ENCODE measurements around the gene STAC. TPM values are rescaled to one million over a fixed set of nuclear protein-coding genes. Genes with fewer than 3 reads are reported as not detected.
"Not testable (repeated sequence)": the region's sequence is repeated elsewhere in the genome, so short reads cannot be mapped to it uniquely, and the experiment has no call there.

The STAC gene
- total RNA-seq, 2 experiments from 2014 or later = not detected

DNA sequence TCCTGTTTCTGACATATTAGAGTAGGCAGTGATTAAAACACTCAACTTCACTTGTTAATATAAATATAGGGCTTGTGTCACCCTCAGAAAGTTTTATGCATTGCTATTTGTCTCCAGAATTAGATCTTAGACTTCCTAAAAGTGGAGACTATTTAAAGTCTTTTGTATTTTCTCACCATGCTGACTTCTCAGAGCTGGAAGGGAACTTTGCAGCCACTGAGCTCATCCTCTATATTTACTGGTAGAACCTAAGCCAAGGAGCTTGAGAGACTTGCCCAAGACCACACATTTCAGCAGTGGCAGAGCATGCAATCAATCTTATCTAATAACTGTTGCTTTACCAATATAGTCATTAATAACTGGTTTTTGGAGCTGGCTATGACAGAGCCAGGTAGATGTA lies 53.2 kb downstream of the STAC start:
- no peaks in the 10 kb centered on the region for H3K4me1 Mint-ChIP-seq
- DNase-seq (no peak), ATAC-seq (no peak)
- no peaks in the 10 kb centered on the region for H3K36me3 Mint-ChIP-seq
- CTCF ChIA-PET = no interaction called here
- H3K4me3 Mint-ChIP-seq = no peak overlapping the region
- no peak overlapping the region for H3K27ac Mint-ChIP-seq
- H3K9me3 Mint-ChIP-seq (ENCODE audit: low read depth) = no peaks in the 10 kb centered on the region
- no peaks in the 10 kb centered on the region for H3K27me3 Mint-ChIP-seq

DNA sequence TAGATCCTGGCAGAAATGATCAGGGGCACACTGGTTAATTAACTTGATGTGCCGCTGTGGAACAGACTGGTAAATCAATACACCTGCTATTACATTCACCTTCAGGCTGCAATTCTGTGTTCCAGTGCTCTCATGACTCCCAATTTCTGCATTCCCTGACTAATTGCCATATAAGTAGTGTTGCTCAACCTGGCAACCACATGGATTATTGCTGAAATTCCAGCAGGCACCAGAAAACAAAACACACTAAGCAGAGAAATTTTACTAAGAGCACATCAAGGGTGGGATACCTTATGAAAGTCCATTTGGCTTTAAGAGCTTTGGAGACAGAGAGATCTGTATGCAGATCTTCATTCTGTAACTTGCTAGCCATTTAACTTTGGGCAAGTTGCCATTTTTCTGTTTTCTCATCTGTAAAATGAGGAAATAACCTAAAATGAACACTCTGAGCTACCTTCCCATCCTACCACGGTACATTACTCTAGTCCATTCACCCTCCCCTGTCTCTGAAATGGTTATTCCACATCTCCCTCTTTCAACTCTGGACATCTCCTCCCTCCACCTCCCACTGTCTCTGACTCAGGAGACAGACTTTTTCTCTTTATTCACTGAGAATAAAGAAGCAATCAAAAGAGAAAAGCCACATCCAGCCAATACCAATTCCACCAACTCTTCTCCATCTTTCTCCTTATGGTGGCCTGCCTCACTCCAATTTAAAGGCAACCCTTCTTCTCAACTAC lies 54.6 kb downstream of the STAC start:
- Mint-ChIP-seq H3K27ac (no peak overlapping the region), H3K4me1 (no peaks in the 10 kb centered on the region), H3K4me3 (no peak overlapping the region), H3K36me3 (no peaks in the 10 kb centered on the region), H3K27me3 (no peaks in the 10 kb centered on the region), H3K9me3 (ENCODE audit: low read depth) (no peaks in the 10 kb centered on the region)
- DNase-seq (no peak), ATAC-seq (no peak)
- CTCF ChIA-PET = no interaction called here

DNA sequence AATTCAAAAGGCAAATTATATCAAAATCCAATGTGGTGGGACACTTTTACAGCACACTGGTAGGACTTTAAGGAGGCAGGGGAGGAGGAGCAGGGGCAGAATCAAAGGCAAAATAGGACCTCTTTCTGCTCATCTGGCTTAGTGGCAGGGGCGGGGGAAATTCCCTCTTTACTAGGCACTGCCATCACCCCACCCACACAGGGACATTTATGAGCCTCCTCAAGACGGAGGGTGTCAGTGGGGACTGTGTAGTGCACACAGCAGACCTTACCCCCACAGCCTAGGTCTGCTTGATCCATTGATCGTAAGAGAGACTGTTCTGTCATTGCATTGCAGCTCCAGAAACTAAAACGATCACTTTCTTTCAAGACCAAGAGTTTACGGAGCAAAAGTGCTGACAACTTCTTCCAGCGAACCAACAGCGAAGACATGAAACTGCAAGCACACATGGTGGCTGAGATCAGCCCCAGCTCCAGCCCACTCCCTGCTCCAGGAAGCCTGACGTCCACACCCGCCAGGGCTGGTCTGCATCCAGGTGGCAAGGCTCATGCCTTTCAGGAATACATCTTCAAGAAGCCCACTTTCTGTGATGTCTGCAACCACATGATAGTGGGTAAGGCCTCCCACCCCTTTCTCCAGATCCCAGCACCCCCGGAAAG lies 62.9 kb downstream of the STAC start:
- Mint-ChIP-seq H3K27ac (no peak overlapping the region), H3K9me3 (ENCODE audit: low read depth) (no peaks in the 10 kb centered on the region), H3K4me3 (no peak overlapping the region), H3K36me3 (no peaks in the 10 kb centered on the region), H3K4me1 (no peaks in the 10 kb centered on the region), H3K27me3 (no peaks in the 10 kb centered on the region)
- CTCF ChIA-PET = no interaction called here
- ATAC-seq = no peak
- no peak for DNase-seq

DNA sequence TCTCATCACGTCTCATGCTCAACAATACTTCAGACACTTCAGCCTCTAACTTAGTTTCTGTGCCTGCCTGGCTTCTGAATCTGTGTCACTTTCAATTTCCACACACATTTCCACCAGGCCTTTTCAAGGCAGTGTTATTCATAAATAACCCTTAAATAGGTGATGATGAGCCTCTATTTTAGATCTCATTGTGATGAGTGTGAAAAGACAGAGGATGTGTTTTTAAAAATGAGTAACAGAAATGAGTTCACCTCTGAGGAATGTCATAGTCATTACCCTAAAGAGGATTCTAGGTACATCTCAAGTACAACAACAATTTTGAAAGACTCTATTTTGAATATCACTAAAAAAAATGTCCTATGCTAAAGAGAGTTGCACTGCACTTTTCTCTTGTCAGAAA lies 64.6 kb downstream of the STAC start:
- ATAC-seq (no peak), DNase-seq (no peak)
- no peaks in the 10 kb centered on the region for H3K36me3 Mint-ChIP-seq
- no peaks in the 10 kb centered on the region for H3K27me3 Mint-ChIP-seq
- H3K4me3 Mint-ChIP-seq = no peak overlapping the region
- H3K4me1 Mint-ChIP-seq = no peaks in the 10 kb centered on the region
- CTCF ChIA-PET = no interaction called here
- H3K9me3 Mint-ChIP-seq (ENCODE audit: low read depth) = no peaks in the 10 kb centered on the region
- no peak overlapping the region for H3K27ac Mint-ChIP-seq

DNA sequence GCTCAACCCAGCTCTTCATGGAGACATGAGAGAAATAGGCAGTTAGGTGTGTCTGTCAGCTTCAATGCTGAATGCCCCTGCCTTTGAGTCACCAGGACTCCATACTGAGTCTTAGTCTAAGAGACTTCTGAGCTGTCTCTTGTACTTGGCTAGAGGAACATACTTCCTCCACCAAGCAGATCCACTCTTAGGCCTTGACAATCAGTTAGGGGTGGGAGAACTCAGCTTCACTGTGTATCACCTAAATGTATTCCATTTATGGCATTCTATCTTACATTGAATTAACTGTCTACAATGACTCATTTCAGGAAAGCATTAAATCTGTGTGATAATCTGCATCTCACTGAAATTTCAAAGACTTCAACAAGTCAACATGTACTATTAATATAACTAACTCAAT lies 66.0 kb downstream of the STAC start:
- Mint-ChIP-seq H3K27me3 (no peaks in the 10 kb centered on the region), H3K27ac (no peak overlapping the region), H3K36me3 (no peaks in the 10 kb centered on the region), H3K4me1 (no peaks in the 10 kb centered on the region), H3K4me3 (no peak overlapping the region), H3K9me3 (ENCODE audit: low read depth) (no peaks in the 10 kb centered on the region)
- DNase-seq = no peak
- no peak for ATAC-seq
- CTCF ChIA-PET = no interaction called here

DNA sequence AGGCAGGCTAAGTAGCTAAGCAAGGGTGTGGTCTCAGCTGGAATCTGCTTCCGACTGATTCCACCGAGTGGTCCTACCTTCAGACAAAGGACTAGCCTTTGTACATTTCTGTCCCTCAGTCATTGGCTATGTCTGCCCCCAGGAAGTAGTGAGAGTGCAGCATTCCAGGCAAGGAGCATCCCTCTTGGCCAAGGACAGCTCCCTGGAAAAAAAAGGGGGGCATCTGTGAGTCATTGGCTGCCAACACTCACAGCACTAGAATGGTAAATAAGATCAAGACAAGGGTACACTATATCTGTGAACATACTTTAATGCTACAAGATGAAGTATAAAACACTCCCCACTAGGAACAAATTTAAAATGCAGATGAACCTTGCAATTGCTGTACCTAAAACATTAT lies 66.8 kb downstream of the STAC start:
- no peaks in the 10 kb centered on the region for H3K27me3 Mint-ChIP-seq
- no peak overlapping the region for H3K27ac Mint-ChIP-seq
- no peaks in the 10 kb centered on the region for H3K4me1 Mint-ChIP-seq
- DNase-seq (no peak), ATAC-seq (no peak)
- no peak overlapping the region for H3K4me3 Mint-ChIP-seq
- no peaks in the 10 kb centered on the region for H3K36me3 Mint-ChIP-seq
- no peaks in the 10 kb centered on the region for H3K9me3 Mint-ChIP-seq (ENCODE audit: low read depth)
- CTCF ChIA-PET = no interaction called here

DNA sequence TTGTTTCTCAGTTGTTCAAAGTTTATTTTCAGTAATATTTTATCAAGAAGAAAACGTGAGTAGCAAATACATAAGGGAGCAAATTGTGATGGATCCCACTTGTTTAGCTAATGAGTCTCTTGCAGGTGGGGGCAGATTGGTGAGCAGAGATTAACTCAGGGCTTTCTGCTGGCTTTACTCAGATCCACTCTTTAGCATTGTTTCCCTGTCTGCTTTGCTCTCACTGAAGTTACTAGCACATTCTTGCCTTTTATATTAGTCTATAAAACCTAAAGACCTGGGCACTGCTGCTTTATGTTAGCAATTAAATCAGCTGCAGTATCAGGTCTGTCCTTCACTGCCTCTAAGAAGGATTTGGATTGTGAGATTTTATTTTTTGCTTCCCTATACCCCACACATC lies 71.5 kb downstream of the STAC start:
- DNase-seq (no peak), ATAC-seq (no peak)
- H3K9me3 Mint-ChIP-seq (ENCODE audit: low read depth) = no peaks in the 10 kb centered on the region
- H3K36me3 Mint-ChIP-seq = no peaks in the 10 kb centered on the region
- no peaks in the 10 kb centered on the region for H3K27me3 Mint-ChIP-seq
- H3K4me3 Mint-ChIP-seq = no peak overlapping the region
- no peak overlapping the region for H3K27ac Mint-ChIP-seq
- no peaks in the 10 kb centered on the region for H3K4me1 Mint-ChIP-seq
- CTCF ChIA-PET = no interaction called here

DNA sequence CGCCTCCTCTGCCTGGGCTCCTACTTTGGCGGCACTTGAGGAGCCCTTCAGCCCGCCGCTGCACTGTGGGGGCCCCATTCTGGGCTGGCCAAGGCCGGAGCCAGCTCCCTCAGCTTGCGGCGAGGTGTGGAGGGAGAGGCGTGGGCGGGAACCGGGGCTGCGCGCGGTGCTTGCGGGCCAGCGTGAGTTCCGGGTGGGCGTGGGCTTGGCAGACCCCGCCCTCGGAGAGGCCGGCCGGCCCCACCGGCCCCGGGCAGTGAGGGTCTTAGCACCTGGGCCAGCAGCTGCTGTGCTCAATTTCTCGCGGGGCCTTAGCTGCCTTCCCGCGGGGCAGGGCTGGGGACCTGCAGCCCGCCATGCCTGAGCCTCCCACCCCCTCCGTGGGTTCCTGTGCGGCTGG lies 72.9 kb downstream of the STAC start:
- H3K4me3 Mint-ChIP-seq; DNase-seq; H3K9me3 Mint-ChIP-seq (ENCODE audit: low read depth); H3K27me3 Mint-ChIP-seq; H3K36me3 Mint-ChIP-seq; CTCF ChIA-PET; ATAC-seq; H3K4me1 Mint-ChIP-seq; H3K27ac Mint-ChIP-seq: not testable (repeated sequence)

DNA sequence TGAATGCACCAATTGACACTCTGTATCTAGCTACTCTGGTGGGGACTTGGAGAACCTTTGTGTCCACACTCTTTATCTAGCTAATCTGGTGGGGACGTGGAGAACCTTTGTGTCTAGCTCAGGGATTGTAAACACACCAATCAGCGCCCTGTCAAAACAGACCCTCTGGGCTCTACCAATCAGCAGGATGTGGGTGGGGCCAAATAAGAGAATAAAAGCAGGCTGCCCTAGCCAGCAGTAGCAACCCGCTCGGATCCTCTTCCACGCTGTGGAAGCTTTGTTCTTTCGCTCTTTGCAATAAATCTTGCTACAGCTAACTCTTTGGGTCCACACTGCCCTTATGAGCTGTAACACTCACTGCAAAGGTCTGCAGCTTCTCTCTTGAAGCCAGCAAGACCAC lies 73.6 kb downstream of the STAC start:
- H3K36me3 Mint-ChIP-seq; H3K4me3 Mint-ChIP-seq; CTCF ChIA-PET; H3K9me3 Mint-ChIP-seq (ENCODE audit: low read depth); ATAC-seq; H3K27ac Mint-ChIP-seq; H3K4me1 Mint-ChIP-seq; H3K27me3 Mint-ChIP-seq; DNase-seq: not testable (repeated sequence)

DNA sequence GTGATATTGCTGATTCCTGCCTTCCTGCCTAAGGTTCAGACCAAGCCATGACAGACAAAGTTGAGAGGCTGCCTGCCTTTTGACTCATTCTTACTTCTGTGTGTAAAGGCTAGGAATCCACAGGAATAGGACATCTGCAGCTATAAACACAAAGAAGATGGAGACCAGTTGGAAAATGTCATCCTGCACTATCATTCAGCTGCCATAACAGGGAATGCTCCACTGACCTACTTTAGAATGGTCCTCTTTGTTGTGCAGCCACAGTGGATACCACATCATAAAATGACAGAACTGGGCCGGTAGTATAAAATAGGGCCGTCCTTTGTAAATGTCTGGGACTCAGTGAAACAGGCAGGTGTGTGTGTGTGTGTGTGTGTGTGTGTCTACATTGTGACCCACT lies 75.1 kb downstream of the STAC start:
- ATAC-seq = no peak
- no peak overlapping the region for H3K4me3 Mint-ChIP-seq
- no peaks in the 10 kb centered on the region for H3K27me3 Mint-ChIP-seq
- DNase-seq = no peak
- no peaks in the 10 kb centered on the region for H3K4me1 Mint-ChIP-seq
- H3K27ac Mint-ChIP-seq = no peak overlapping the region
- no peaks in the 10 kb centered on the region for H3K9me3 Mint-ChIP-seq (ENCODE audit: low read depth)
- no peaks in the 10 kb centered on the region for H3K36me3 Mint-ChIP-seq
- CTCF ChIA-PET = no interaction called here

DNA sequence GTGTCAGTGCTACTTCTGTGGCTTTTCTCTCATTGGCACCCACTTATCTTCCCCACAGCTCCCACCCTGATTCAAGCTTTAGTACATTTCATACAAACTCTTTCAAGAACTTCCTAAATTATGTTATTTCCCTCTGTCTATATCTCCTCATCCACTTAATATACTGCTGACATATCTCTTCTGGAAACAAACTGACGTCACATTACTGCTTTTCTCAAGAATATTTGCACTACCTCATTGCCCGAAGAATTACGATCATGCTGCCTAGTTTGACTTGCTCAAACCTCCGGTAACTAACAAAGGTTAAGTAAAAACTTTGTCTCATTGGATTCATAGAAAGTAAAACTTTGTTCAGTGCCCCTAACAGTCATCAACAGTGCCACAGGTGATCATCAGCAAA lies 76.5 kb downstream of the STAC start:
- no peak overlapping the region for H3K27ac Mint-ChIP-seq
- no peaks in the 10 kb centered on the region for H3K4me1 Mint-ChIP-seq
- no peak overlapping the region for H3K4me3 Mint-ChIP-seq
- no peak for ATAC-seq
- H3K9me3 Mint-ChIP-seq (ENCODE audit: low read depth) = no peaks in the 10 kb centered on the region
- no peaks in the 10 kb centered on the region for H3K36me3 Mint-ChIP-seq
- H3K27me3 Mint-ChIP-seq = no peaks in the 10 kb centered on the region
- CTCF ChIA-PET = no interaction called here
- DNase-seq = no peak

DNA sequence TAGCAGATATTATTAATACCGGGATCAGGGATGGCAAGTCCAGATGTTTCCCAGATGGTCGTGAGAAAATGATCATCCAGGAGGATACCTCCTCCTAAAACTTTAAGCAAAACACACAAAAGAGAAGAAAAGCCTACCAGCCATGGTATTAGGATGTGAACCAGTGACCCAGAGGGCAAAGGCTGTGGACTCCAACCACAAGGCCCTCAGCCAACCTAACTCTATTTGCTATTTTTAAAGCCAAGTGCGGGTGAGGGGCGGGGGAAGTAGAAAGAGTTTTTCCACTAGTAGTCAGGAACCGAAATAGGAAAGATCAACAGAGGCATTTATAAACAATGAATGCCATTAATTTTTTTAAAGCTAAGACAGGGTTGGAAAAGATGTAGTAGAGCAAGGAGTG lies 77.4 kb downstream of the STAC start:
- H3K4me3 Mint-ChIP-seq = no peak overlapping the region
- CTCF ChIA-PET = no interaction called here
- no peak overlapping the region for H3K27ac Mint-ChIP-seq
- H3K4me1 Mint-ChIP-seq = no peaks in the 10 kb centered on the region
- ATAC-seq = no peak
- DNase-seq = no peak
- no peaks in the 10 kb centered on the region for H3K9me3 Mint-ChIP-seq (ENCODE audit: low read depth)
- H3K27me3 Mint-ChIP-seq = no peaks in the 10 kb centered on the region
- H3K36me3 Mint-ChIP-seq = no peaks in the 10 kb centered on the region

DNA sequence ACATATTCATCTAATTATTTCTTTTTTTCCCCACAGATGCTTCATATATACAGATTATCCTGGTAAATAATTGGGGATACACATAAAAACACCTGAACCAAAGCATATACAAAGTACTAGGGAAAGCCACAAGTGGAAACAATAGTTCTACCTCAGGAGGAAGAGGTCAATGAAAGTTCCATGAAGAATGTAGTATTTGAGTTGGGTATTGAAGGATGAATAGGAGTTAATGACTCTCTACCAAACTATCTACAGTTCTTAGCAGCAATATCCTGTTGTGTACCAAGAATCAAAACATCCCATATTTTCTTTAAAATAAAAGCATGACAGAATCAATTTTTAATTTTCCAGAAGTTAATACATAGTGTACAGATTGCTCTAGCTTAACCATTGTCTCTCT lies 78.9 kb downstream of the STAC start:
- H3K4me1 Mint-ChIP-seq = no peaks in the 10 kb centered on the region
- H3K27me3 Mint-ChIP-seq = no peaks in the 10 kb centered on the region
- H3K36me3 Mint-ChIP-seq = no peaks in the 10 kb centered on the region
- H3K27ac Mint-ChIP-seq = no peak overlapping the region
- H3K4me3 Mint-ChIP-seq = no peak overlapping the region
- H3K9me3 Mint-ChIP-seq (ENCODE audit: low read depth) = no peaks in the 10 kb centered on the region
- DNase-seq = no peak
- CTCF ChIA-PET = no interaction called here
- ATAC-seq = no peak

DNA sequence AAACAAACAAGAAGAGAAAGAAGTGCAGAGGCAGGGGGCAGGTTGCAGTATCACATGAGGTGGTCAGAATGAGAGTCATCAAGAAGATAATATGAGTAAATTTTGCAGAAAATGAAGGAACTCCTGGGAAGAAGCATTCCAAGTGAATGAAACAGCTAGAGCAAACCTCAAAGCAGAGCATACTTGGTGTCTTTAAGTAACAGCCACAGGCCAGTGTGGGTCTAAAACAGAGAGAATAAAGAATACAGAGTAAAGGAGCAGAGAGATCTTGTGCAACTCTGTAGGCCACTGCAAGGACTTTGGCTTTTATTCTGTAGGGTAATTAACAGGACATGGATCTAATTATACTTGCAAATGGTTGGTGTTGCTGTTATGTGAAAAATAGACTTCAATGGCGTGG lies 81.3 kb downstream of the STAC start:
- H3K27ac Mint-ChIP-seq = no peak overlapping the region
- H3K36me3 Mint-ChIP-seq = no peaks in the 10 kb centered on the region
- ATAC-seq = no peak
- H3K4me3 Mint-ChIP-seq = no peak overlapping the region
- no peaks in the 10 kb centered on the region for H3K4me1 Mint-ChIP-seq
- DNase-seq = no peak
- CTCF ChIA-PET = no interaction called here
- peaks cover 2% of the 10 kb centered on the region for H3K9me3 Mint-ChIP-seq (ENCODE audit: low read depth)
- H3K27me3 Mint-ChIP-seq = no peaks in the 10 kb centered on the region

DNA sequence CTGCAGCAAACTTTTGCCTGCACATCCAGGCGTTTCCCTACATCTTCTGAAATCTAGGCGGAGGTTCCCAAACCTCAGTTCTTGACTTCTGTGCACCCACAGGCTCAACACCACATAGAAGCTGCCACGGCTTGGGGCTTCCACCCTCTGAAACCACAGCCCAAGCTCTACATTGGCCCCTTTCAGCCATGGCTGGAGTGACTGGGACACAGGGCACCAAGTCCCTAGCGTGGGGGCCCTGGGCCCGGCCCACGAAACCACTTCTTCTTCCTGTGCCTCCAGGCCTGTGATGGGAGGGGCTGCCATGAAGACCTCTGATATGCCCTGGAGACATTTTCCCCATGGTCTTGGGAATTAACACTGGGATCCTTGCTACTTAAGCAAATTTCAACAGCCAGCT lies 91.7 kb downstream of the STAC start:
- CTCF ChIA-PET; ATAC-seq; H3K27me3 Mint-ChIP-seq; DNase-seq; H3K4me3 Mint-ChIP-seq; H3K4me1 Mint-ChIP-seq; H3K36me3 Mint-ChIP-seq; H3K9me3 Mint-ChIP-seq (ENCODE audit: low read depth); H3K27ac Mint-ChIP-seq: not testable (repeated sequence)
